HCT116 (cell line): ENCODE data around the gene TBC1D23. TPM values are rescaled to one million over a fixed set of nuclear protein-coding genes. Genes with fewer than 3 reads are reported as not detected.

Experiments
- ATAC-seq: fragments of 200-7000 bp; cut with Tn5 transposase; 2 replicates; pipeline ENCODE4 v1.9.1; 2020; ENCODE audit warnings: mild to moderate bottlenecking, moderate library complexity
- BruUV-seq: library from RNA; stranded (reverse); fragments of 400-500 nt; replicated peaks from 2 replicates; lab custom pipeline; 2021; lab: Mats Ljungman, UMichigan
- CTCF ChIA-PET: fragments of 300-600 bp; sonication (Branson Sonifier 250); formaldehyde crosslinking; loops from one replicate; lab custom pipeline; 2021; ENCODE audit warnings: antibody characterized with exemption; lab: Charles Lee
- POLR2A ChIA-PET: fragments of 300-600, 350-600 bp; sonication (Branson Sonifier 250); formaldehyde crosslinking; loops from one replicate; lab custom pipeline; 2021; ENCODE audit warnings: antibody characterized with exemption; lab: Charles Lee
- RAD21 ChIA-PET, 2 experiments: fragments of 300-600 bp; sonication (Branson Sonifier 250); formaldehyde crosslinking; loops; one replicate each; lab custom pipeline; 2023; ENCODE audit warnings: low total read pairs in 2 of 2; ENCODE audit not compliant: uncharacterized antibody in 2 of 2, unreplicated experiment in 2 of 2, low non-redundant PET in 1 of 2; lab: Charles Lee
- DNase-seq: peaks from one replicate; pipeline ENCODE4 v3.0.0-alpha.2; 2010; ENCODE audit warnings: low read depth, low spot score
- H2AFZ ChIP-seq: fragments of 200-600 bp; shearing (Covaris generic), sonication (generic); 2 replicates; pipeline ENCODE4 v1.6.1; 2017; ENCODE audit warnings: low read depth, mixed run types, mixed read lengths, antibody characterized with exemption, low read length; ENCODE audit not compliant: poor library complexity, severe bottlenecking
- H3K27ac ChIP-seq: 2 replicates; pipeline ENCODE4 v1.5.1; 2012; ENCODE audit warnings: low read depth, low read length
- H3K27me3 ChIP-seq: fragments of 200-600 bp; sonication (generic); 2 replicates; pipeline ENCODE4 v1.6.1; 2016; ENCODE audit warnings: mixed run types, low read length, mixed read lengths; ENCODE audit not compliant: insufficient read depth
- H3K36me3 ChIP-seq, 2 experiments: fragments of 200-500 bp in 1 of 2; fragments of 200-600 bp in 1 of 2; sonication (Bioruptor generic) in 1 of 2; sonication (generic) in 1 of 2; 2 replicates each; pipeline versions ENCODE4 v1.5.1 to v1.6.1; 2014 to 2016; ENCODE audit warnings: low read length in 2 of 2, inconsistent platforms in 1 of 2, mixed read lengths in 1 of 2, mixed run types in 1 of 2; ENCODE audit not compliant: insufficient read depth in 2 of 2, control insufficient read depth in 1 of 2
- H3K4me1 ChIP-seq, 2 experiments: fragments of 200-600 bp in 1 of 2; sonication (generic) in 1 of 2; 2 replicates each; pipeline versions ENCODE4 v1.5.1 to v1.6.1; 2012 to 2017; ENCODE audit warnings: low read length in 2 of 2, inconsistent platforms in 1 of 2, mild to moderate bottlenecking in 1 of 2, mixed read lengths in 1 of 2, mixed run types in 1 of 2, moderate library complexity in 1 of 2; ENCODE audit not compliant: insufficient read depth in 2 of 2, control insufficient read depth in 1 of 2
- H3K4me2 ChIP-seq: fragments of 200-600 bp; sonication (generic); 2 replicates; pipeline ENCODE4 v1.6.1; 2017; ENCODE audit warnings: mixed run types, low read length, mixed read lengths
- H3K4me3 ChIP-seq, 2 experiments: fragments of 200-600 bp in 1 of 2; sonication (generic) in 1 of 2; replicated peaks in 1 of 2; 2 replicates each; pipeline ENCODE4 v1.5.1; 2011 to 2016; ENCODE audit warnings: low read length in 2 of 2, control low read depth in 1 of 2, low read depth in 1 of 2, mild to moderate bottlenecking in 1 of 2, mixed read lengths in 1 of 2, mixed run types in 1 of 2
- H3K79me2 ChIP-seq: fragments of 200-600 bp; sonication (generic); 2 replicates; pipeline ENCODE4 v1.6.1; 2017; ENCODE audit warnings: mild to moderate bottlenecking, mixed run types, low read length, moderate library complexity, mixed read lengths; ENCODE audit not compliant: insufficient read depth
- H3K9ac ChIP-seq: fragments of 200-600 bp; sonication (generic); 2 replicates; pipeline ENCODE4 v1.6.1; 2016; ENCODE audit warnings: low read length, mixed read lengths
- H3K9me2 ChIP-seq: fragments of 200-600 bp; sonication (generic), shearing (Covaris generic); 2 replicates; pipeline ENCODE4 v1.6.1; 2017; ENCODE audit warnings: mixed run types, mild to moderate bottlenecking, moderate library complexity; ENCODE audit not compliant: insufficient read depth
- H3K9me3 ChIP-seq, 2 experiments: fragments of 200-500 bp in 1 of 2; fragments of 200-600 bp in 1 of 2; sonication (Bioruptor generic) in 1 of 2; sonication (generic) in 1 of 2; 2 replicates each; pipeline ENCODE4 v1.6.1; 2014 to 2017; ENCODE audit warnings: low read length in 2 of 2, mixed read lengths in 2 of 2, inconsistent platforms in 1 of 2, low read depth in 1 of 2, mild to moderate bottlenecking in 1 of 2, mixed run types in 1 of 2, moderate library complexity in 1 of 2; ENCODE audit not compliant: control insufficient read depth in 1 of 2, insufficient read depth in 1 of 2
- H4K20me1 ChIP-seq: fragments of 200-600 bp; sonication (generic), shearing (Covaris generic); 2 replicates; pipeline ENCODE4 v1.6.1; 2017; ENCODE audit warnings: mixed run types, mild to moderate bottlenecking, moderate library complexity; ENCODE audit not compliant: insufficient read depth
- CBX3 ChIP-seq: IDR thresholded peaks from 2 replicates; pipeline ENCODE4 v1.6.1; 2012; ENCODE audit warnings: low read depth
- CEBPB ChIP-seq: IDR thresholded peaks from 2 replicates; pipeline ENCODE4 v1.6.1; 2012; ENCODE audit warnings: low read depth
- CTCF ChIP-seq, 3 experiments: fragments of 200-600 bp in 1 of 3; sonication (generic) in 1 of 3; IDR thresholded peaks in 2 of 3; conservative IDR thresholded peaks in 1 of 3; 2 replicates each; pipeline ENCODE4 v1.5.1; 2012 to 2017; ENCODE audit warnings: low read depth in 2 of 3, low read length in 2 of 3, antibody characterized with exemption in 1 of 3, borderline replicate concordance in 1 of 3, control low read depth in 1 of 3, mild to moderate bottlenecking in 1 of 3, mixed read lengths in 1 of 3, mixed run types in 1 of 3, moderate library complexity in 1 of 3; ENCODE audit not compliant: insufficient read depth in 1 of 3
- EGR1 ChIP-seq: IDR thresholded peaks from 2 replicates; pipeline ENCODE4 v1.6.1; 2012; ENCODE audit warnings: low read depth
- ELF1 ChIP-seq: IDR thresholded peaks from 2 replicates; pipeline ENCODE4 v1.6.1; 2012; ENCODE audit warnings: low read depth, borderline replicate concordance
- EZH2 ChIP-seq: fragments of 200-600 bp; sonication (generic); IDR thresholded peaks from 2 replicates; pipeline ENCODE4 v1.6.1; 2017; ENCODE audit warnings: antibody characterized with exemption, mixed run types
- EZH2phosphoT487 ChIP-seq: fragments of 200-600 bp; IDR thresholded peaks from 2 replicates; pipeline ENCODE4 v1.6.1; 2018; ENCODE audit warnings: antibody characterized with exemption, borderline replicate concordance
- JUND ChIP-seq: IDR thresholded peaks from 2 replicates; pipeline ENCODE4 v1.6.1; 2012
- MAX ChIP-seq: IDR thresholded peaks from 2 replicates; pipeline ENCODE4 v1.6.1; 2012
- RAD21 ChIP-seq: IDR thresholded peaks from 2 replicates; pipeline ENCODE4 v1.6.1; 2012; ENCODE audit warnings: low read depth, mild to moderate bottlenecking
- SIN3A ChIP-seq: IDR thresholded peaks from 2 replicates; pipeline ENCODE4 v1.6.1; 2012; ENCODE audit warnings: low read depth
- SRF ChIP-seq: IDR thresholded peaks from 2 replicates; pipeline ENCODE4 v1.6.1; 2012; ENCODE audit warnings: low read depth
- TCF7L2 ChIP-seq: IDR thresholded peaks from 2 replicates; pipeline ENCODE4 v1.7.0; 2011; ENCODE audit warnings: borderline replicate concordance, inconsistent platforms; ENCODE audit not compliant: insufficient read depth, insufficient read length; ENCODE audit errors: extremely low read depth
- YY1 ChIP-seq: IDR thresholded peaks from 2 replicates; pipeline ENCODE4 v1.6.1; 2011; ENCODE audit warnings: low read length, low read depth, moderate library complexity, mild to moderate bottlenecking; ENCODE audit not compliant: insufficient replicate concordance; ENCODE audit errors: extremely low read depth
- ZBTB33 ChIP-seq: IDR thresholded peaks from 2 replicates; pipeline ENCODE4 v1.6.1; 2011; ENCODE audit warnings: mild to moderate bottlenecking, low read length, moderate library complexity; ENCODE audit not compliant: insufficient replicate concordance; ENCODE audit errors: extremely low read depth
- ZFX ChIP-seq: fragments of 450-650 bp; IDR thresholded peaks from 2 replicates; pipeline ENCODE4 v1.6.1; 2017
- ZNF274 ChIP-seq: fragments of 200-500 bp; sonication (Bioruptor generic); IDR thresholded peaks from 2 replicates; pipeline ENCODE4 v1.6.1; 2014; ENCODE audit warnings: mild to moderate bottlenecking, low read depth, low read length, inconsistent platforms
- intact Hi-C: fragments of 100-400 bp; cut with micrococcal nuclease; formaldehyde crosslinking; loops from 2 replicates; pipeline ENCODE4 v1.10.0; 2022
- total RNA-seq: library from RNA; stranded (reverse); gene quantifications from one replicate; pipeline ENCODE4 v1.2.1, GENCODE V29; 2021; ENCODE audit not compliant: unreplicated experiment

TBC1D23 gene
- total RNA-seq, 1 experiment from 2014 or later = 21.9 TPM

- no peak overlapping the region for H2AFZ ChIP-seq
- no peaks in the 10 kb centered on the region for H3K9me3 ChIP-seq
- ATAC-seq (no peak), DNase-seq (no peak)
- no peak overlapping the region for H3K4me2 ChIP-seq
- H3K4me3 ChIP-seq = no peak overlapping the region
- H3K9me2 ChIP-seq = no peaks in the 10 kb centered on the region
- BruUV-seq = no TSS peak
- H3K27me3 ChIP-seq = no peaks in the 10 kb centered on the region
- POLR2A ChIA-PET = no interaction called here
- CTCF ChIA-PET = no interaction called here
- H3K9ac ChIP-seq = no peak overlapping the region
- H3K4me1 ChIP-seq = no peaks in the 10 kb centered on the region
- H3K27ac ChIP-seq = no peak overlapping the region
- TF ChIP-seq SIN3A (no peak), ZFX (no peak), ZBTB33 (no peak), ZNF274 (no peak), CTCF (IDR thresholded peaks at IDR 0.05 in 2 of 3, conservative IDR thresholded peaks at IDR 0.05 in 1 of 3; ENCODE audit: borderline replicate concordance in 1 of 3, insufficient read depth in 1 of 3, low read depth in 2 of 3, low read length in 2 of 3) (no peak), ELF1 (no peak), TCF7L2 (no peak), CEBPB (no peak), YY1 (no peak), RAD21 (no peak), JUND (no peak), EGR1 (no peak), MAX (no peak), EZH2phosphoT487 (no peak), EZH2 (no peak), SRF (no peak), CBX3 (no peak)
- intact Hi-C loops = no loop called here
- no peaks in the 10 kb centered on the region for H4K20me1 ChIP-seq
- H3K36me3 ChIP-seq = peaks cover 9 to 41% of the 10 kb centered on the region in 2 experiments; a peak in 3 of 4 replicates
- no peaks in the 10 kb centered on the region for H3K79me2 ChIP-seq
- RAD21 ChIA-PET = no interaction called here
Measured at GRCh38 chr3:100364421-100364820, 103.6 kb downstream of the TBC1D23 start.
